ENCODE measurements around the gene EIF3J.
A peak's percentile ranks its signal among the peaks of the same experiment; 100 is the strongest.

The EIF3J gene

GRCh38 chr15:44565387-44566154 lies 28.6 kb downstream of the EIF3J start:
- H3K36me3 ChIP-seq (ENCODE audit: control insufficient read depth, insufficient read depth, low read length): peaks cover 61% of the 10 kb centered on the region
- H3K4me3 ChIP-seq (ENCODE audit: insufficient read depth, low read depth, low read length, poor library complexity, severe bottlenecking): no peak overlapping the region
- no peaks in the 10 kb centered on the region for H3K27me3 ChIP-seq (replicated peaks; ENCODE audit: control insufficient read depth, insufficient read depth, low read length, poor library complexity, severe bottlenecking)
- peak overlapping the region; percentile 3 for H3K27ac ChIP-seq (ENCODE audit: insufficient read depth, low read length, poor library complexity, severe bottlenecking)
- H3K9me3 ChIP-seq (ENCODE audit: control insufficient read depth, low read length): no peaks in the 10 kb centered on the region
- H3K4me1 ChIP-seq (ENCODE audit: control insufficient read depth, insufficient read depth, low read length, poor library complexity, severe bottlenecking): peaks cover 2% of the 10 kb centered on the region
- DNase-seq: no peak

GRCh38 chr15:44566155-44566540 lies 29.2 kb downstream of the EIF3J start:
- no peaks in the 10 kb centered on the region for H3K27me3 ChIP-seq (replicated peaks; ENCODE audit: control insufficient read depth, insufficient read depth, low read length, poor library complexity, severe bottlenecking)

GRCh38 chr15:44568338-44568737 lies 31.4 kb downstream of the EIF3J start:
- H3K4me1 ChIP-seq (ENCODE audit: control insufficient read depth, insufficient read depth, low read length, poor library complexity, severe bottlenecking): no peaks in the 10 kb centered on the region
- no peak for DNase-seq
- no peak overlapping the region for H3K4me3 ChIP-seq (ENCODE audit: insufficient read depth, low read depth, low read length, poor library complexity, severe bottlenecking)
- H3K27me3 ChIP-seq (replicated peaks; ENCODE audit: control insufficient read depth, insufficient read depth, low read length, poor library complexity, severe bottlenecking): no peaks in the 10 kb centered on the region
- peaks cover 61% of the 10 kb centered on the region for H3K36me3 ChIP-seq (ENCODE audit: control insufficient read depth, insufficient read depth, low read length)
- H3K27ac ChIP-seq (ENCODE audit: insufficient read depth, low read length, poor library complexity, severe bottlenecking): no peak overlapping the region
- H3K9me3 ChIP-seq (ENCODE audit: control insufficient read depth, low read length): no peaks in the 10 kb centered on the region

More at GRCh38 chr15:44566155-44566540, 29.2 kb downstream of the EIF3J start:
- no peaks in the 10 kb centered on the region for H3K4me1 ChIP-seq (ENCODE audit: control insufficient read depth, insufficient read depth, low read length, poor library complexity, severe bottlenecking)
- H3K9me3 ChIP-seq (ENCODE audit: control insufficient read depth, low read length): no peaks in the 10 kb centered on the region
- no peak overlapping the region for H3K27ac ChIP-seq (ENCODE audit: insufficient read depth, low read length, poor library complexity, severe bottlenecking)
- no peak overlapping the region for H3K4me3 ChIP-seq (ENCODE audit: insufficient read depth, low read depth, low read length, poor library complexity, severe bottlenecking)
- H3K36me3 ChIP-seq (ENCODE audit: control insufficient read depth, insufficient read depth, low read length): peaks cover 67% of the 10 kb centered on the region
- DNase-seq: no peak

- H3K4me1 ChIP-seq (ENCODE audit: control insufficient read depth, insufficient read depth, low read length, poor library complexity, severe bottlenecking): no peaks in the 10 kb centered on the region
- H3K27me3 ChIP-seq (replicated peaks; ENCODE audit: control insufficient read depth, insufficient read depth, low read length, poor library complexity, severe bottlenecking): no peaks in the 10 kb centered on the region
- H3K4me3 ChIP-seq (ENCODE audit: insufficient read depth, low read depth, low read length, poor library complexity, severe bottlenecking): no peak overlapping the region
- DNase-seq: no peak
- no peak overlapping the region for H3K27ac ChIP-seq (ENCODE audit: insufficient read depth, low read length, poor library complexity, severe bottlenecking)
- H3K9me3 ChIP-seq (ENCODE audit: control insufficient read depth, low read length): no peaks in the 10 kb centered on the region
- H3K36me3 ChIP-seq (ENCODE audit: control insufficient read depth, insufficient read depth, low read length): peaks cover 55% of the 10 kb centered on the region
Measured at GRCh38 chr15:44569316-44569715, 32.4 kb downstream of the EIF3J start.

GRCh38 chr15:44570361-44570760 lies 33.4 kb downstream of the EIF3J start:
- H3K36me3 ChIP-seq (ENCODE audit: control insufficient read depth, insufficient read depth, low read length): peaks cover 48% of the 10 kb centered on the region
- H3K4me1 ChIP-seq (ENCODE audit: control insufficient read depth, insufficient read depth, low read length, poor library complexity, severe bottlenecking): no peaks in the 10 kb centered on the region
- no peak overlapping the region for H3K27ac ChIP-seq (ENCODE audit: insufficient read depth, low read length, poor library complexity, severe bottlenecking)
- no peak overlapping the region for H3K4me3 ChIP-seq (ENCODE audit: insufficient read depth, low read depth, low read length, poor library complexity, severe bottlenecking)
- no peaks in the 10 kb centered on the region for H3K9me3 ChIP-seq (ENCODE audit: control insufficient read depth, low read length)
- DNase-seq: no peak
- H3K27me3 ChIP-seq (replicated peaks; ENCODE audit: control insufficient read depth, insufficient read depth, low read length, poor library complexity, severe bottlenecking): no peaks in the 10 kb centered on the region

GRCh38 chr15:44573386-44573785 lies 36.4 kb downstream of the EIF3J start:
- H3K9me3 ChIP-seq (ENCODE audit: control insufficient read depth, low read length): no peaks in the 10 kb centered on the region
- H3K27ac ChIP-seq (ENCODE audit: insufficient read depth, low read length, poor library complexity, severe bottlenecking): no peak overlapping the region
- peaks cover 2% of the 10 kb centered on the region for H3K4me1 ChIP-seq (ENCODE audit: control insufficient read depth, insufficient read depth, low read length, poor library complexity, severe bottlenecking)
- peaks cover 25% of the 10 kb centered on the region for H3K36me3 ChIP-seq (ENCODE audit: control insufficient read depth, insufficient read depth, low read length)
- no peak overlapping the region for H3K4me3 ChIP-seq (ENCODE audit: insufficient read depth, low read depth, low read length, poor library complexity, severe bottlenecking)
- no peak for DNase-seq
- H3K27me3 ChIP-seq (replicated peaks; ENCODE audit: control insufficient read depth, insufficient read depth, low read length, poor library complexity, severe bottlenecking): no peaks in the 10 kb centered on the region

GRCh38 chr15:44574734-44575133 lies 37.8 kb downstream of the EIF3J start:
- Histone ChIP-seq H3K4me1 (ENCODE audit: control insufficient read depth, insufficient read depth, low read length, poor library complexity, severe bottlenecking) (peaks cover 11% of the 10 kb centered on the region), H3K27ac (ENCODE audit: insufficient read depth, low read length, poor library complexity, severe bottlenecking) (no peak overlapping the region), H3K9me3 (ENCODE audit: control insufficient read depth, low read length) (no peaks in the 10 kb centered on the region), H3K4me3 (ENCODE audit: insufficient read depth, low read depth, low read length, poor library complexity, severe bottlenecking) (no peak overlapping the region), H3K36me3 (ENCODE audit: control insufficient read depth, insufficient read depth, low read length) (peaks cover 25% of the 10 kb centered on the region), H3K27me3 (replicated peaks; ENCODE audit: control insufficient read depth, insufficient read depth, low read length, poor library complexity, severe bottlenecking) (no peaks in the 10 kb centered on the region)
- no peak for DNase-seq

- H3K4me1 ChIP-seq (ENCODE audit: control insufficient read depth, insufficient read depth, low read length, poor library complexity, severe bottlenecking): peaks cover 11% of the 10 kb centered on the region
- H3K27ac ChIP-seq (ENCODE audit: insufficient read depth, low read length, poor library complexity, severe bottlenecking): no peak overlapping the region
- no peak overlapping the region for H3K4me3 ChIP-seq (ENCODE audit: insufficient read depth, low read depth, low read length, poor library complexity, severe bottlenecking)
- H3K36me3 ChIP-seq (ENCODE audit: control insufficient read depth, insufficient read depth, low read length): peaks cover 8% of the 10 kb centered on the region
- no peaks in the 10 kb centered on the region for H3K9me3 ChIP-seq (ENCODE audit: control insufficient read depth, low read length)
- H3K27me3 ChIP-seq (replicated peaks; ENCODE audit: control insufficient read depth, insufficient read depth, low read length, poor library complexity, severe bottlenecking): no peaks in the 10 kb centered on the region
- no peak for DNase-seq
Measured at GRCh38 chr15:44580105-44580504, 43.2 kb downstream of the EIF3J start.

GRCh38 chr15:44584162-44584749 lies 47.3 kb downstream of the EIF3J start:
- DNase-seq: peak; percentile 13 to 43 (median 18)
- H3K4me3 ChIP-seq (ENCODE audit: insufficient read depth, low read depth, low read length, poor library complexity, severe bottlenecking): no peak overlapping the region
- H3K4me1 ChIP-seq (ENCODE audit: control insufficient read depth, insufficient read depth, low read length, poor library complexity, severe bottlenecking): peaks cover under 1% of the 10 kb centered on the region
- H3K27me3 ChIP-seq (replicated peaks; ENCODE audit: control insufficient read depth, insufficient read depth, low read length, poor library complexity, severe bottlenecking): no peaks in the 10 kb centered on the region
- no peak overlapping the region for H3K27ac ChIP-seq (ENCODE audit: insufficient read depth, low read length, poor library complexity, severe bottlenecking)
- H3K9me3 ChIP-seq (ENCODE audit: control insufficient read depth, low read length): no peaks in the 10 kb centered on the region
- peaks cover 23% of the 10 kb centered on the region for H3K36me3 ChIP-seq (ENCODE audit: control insufficient read depth, insufficient read depth, low read length)

- no peak for DNase-seq
- Histone ChIP-seq H3K9me3 (ENCODE audit: control insufficient read depth, low read length) (no peaks in the 10 kb centered on the region), H3K4me1 (ENCODE audit: control insufficient read depth, insufficient read depth, low read length, poor library complexity, severe bottlenecking) (no peaks in the 10 kb centered on the region), H3K27ac (ENCODE audit: insufficient read depth, low read length, poor library complexity, severe bottlenecking) (no peak overlapping the region), H3K36me3 (ENCODE audit: control insufficient read depth, insufficient read depth, low read length) (peaks cover 30% of the 10 kb centered on the region), H3K4me3 (ENCODE audit: insufficient read depth, low read depth, low read length, poor library complexity, severe bottlenecking) (no peak overlapping the region), H3K27me3 (replicated peaks; ENCODE audit: control insufficient read depth, insufficient read depth, low read length, poor library complexity, severe bottlenecking) (no peaks in the 10 kb centered on the region)
Measured at GRCh38 chr15:44585633-44586032, 48.7 kb downstream of the EIF3J start.

Data from effector memory CD4-positive, alpha-beta T cell (primary cell).